Left forelimb (tissue), 1 donor: ENCODE data around the gene GATA6.

Experiments used
- DNase-seq: peaks from one replicate; pipeline ENCODE4 v3.0.0-alpha.2; 2018; ENCODE audit warnings: low spot score

Gene GATA6

GRCh38 chr18:22243513-22243912 lies 74.1 kb downstream of the GATA6 start:
- no peak for DNase-seq

- DNase-seq: no peak
Observed at GRCh38 chr18:22250026-22250425, 80.6 kb downstream of the GATA6 start.

GRCh38 chr18:22250591-22250996 lies 81.2 kb downstream of the GATA6 start:
- no peak for DNase-seq
